GM10847 (cell line): ENCODE data around the gene SUGCT.

Experiments
- POLR2A ChIP-seq: IDR thresholded peaks from 2 replicates; pipeline ENCODE4 v1.6.1; 2011; ENCODE audit not compliant: insufficient read length; ENCODE audit errors: extremely low read depth

SUGCT gene

DNA sequence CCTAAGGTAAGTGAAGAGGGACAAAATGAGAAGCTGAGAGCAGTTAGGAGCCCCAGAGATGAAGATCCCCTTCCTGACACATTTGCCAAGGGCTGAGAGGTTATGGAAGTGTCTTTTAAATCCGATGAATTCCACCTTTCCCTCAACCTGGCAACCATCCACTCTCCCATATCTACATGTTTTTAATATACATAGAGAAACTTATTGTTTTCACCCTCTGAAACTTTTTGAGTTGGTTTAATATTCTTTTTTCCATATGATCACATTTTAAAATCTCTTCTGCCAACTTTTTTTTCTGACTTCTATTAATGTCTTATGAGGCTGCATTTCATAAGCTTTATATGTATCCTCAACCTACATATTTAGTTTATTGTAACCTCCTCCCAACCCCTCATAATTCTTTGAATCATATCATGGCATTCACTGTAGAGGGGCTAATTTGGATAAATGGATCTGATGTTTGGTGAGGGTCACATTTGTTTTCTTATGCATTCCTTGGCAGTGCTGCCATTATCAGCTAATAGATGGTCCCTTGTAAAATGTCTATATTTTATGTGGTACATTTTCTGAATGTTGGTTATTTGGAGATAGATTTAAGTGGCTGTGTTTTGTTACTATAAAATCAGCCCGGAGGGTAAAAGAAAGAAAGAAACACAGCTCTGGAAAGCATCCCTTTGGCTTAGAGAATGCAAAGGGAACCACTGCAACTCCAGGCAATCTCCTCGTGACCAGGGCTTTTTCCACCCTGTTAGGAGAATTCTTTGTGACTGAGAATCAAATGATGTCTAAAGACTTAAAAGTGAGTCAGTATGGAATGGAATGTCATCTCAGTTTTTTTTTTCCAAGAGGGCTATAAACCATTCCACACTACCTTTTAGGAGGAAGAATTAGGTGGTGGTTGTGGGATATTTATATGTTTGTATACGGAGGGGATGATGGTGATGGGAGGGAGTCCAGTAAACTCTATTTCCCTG, 334.4 kb downstream of the SUGCT start:
- TF ChIP-seq POLR2A: no peak

DNA sequence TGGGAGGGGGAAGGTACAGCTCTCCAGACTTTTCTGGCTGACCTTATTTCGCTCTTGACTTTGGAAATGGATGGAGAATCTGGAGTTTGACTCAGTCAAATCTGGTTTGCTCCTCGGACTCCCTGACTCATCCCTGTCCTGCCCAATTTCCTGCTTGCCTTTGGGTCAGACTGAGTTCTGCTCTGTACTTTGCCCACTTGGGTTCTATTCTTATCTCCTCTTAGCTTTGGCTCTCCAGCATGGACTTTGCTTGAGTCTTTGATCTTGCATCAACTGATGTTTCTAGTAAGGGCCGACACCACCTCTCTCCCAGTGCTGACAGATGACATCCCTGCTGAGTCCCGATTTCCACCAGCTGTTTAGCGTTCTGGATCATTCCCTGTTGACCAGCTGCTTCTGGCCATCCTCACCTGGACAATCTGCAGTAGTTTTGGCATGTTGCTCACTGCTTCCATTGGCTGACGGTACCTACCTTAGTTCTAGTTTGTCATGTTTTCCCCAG, 335.3 kb downstream of the SUGCT start:
- no peak for TF ChIP-seq POLR2A

DNA sequence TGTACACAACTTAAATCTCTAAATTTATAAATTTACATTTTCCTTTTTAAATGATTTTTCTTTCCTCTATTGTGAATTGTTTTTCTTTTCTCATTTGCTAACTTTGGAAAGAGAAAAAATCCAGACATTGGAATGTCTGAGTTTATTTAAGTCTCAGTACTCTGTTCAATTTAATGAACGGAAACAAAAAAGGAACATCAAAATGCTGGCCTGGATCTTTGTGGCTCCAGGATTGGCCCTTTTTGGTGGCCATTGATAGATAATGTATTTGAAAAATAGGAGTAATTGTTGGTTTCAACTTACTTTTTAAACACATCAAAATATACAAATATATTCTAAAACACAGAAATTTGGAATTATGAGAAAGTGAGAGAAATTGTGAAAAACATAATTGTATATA, 336.0 kb downstream of the SUGCT start:
- no peak for TF ChIP-seq POLR2A

DNA sequence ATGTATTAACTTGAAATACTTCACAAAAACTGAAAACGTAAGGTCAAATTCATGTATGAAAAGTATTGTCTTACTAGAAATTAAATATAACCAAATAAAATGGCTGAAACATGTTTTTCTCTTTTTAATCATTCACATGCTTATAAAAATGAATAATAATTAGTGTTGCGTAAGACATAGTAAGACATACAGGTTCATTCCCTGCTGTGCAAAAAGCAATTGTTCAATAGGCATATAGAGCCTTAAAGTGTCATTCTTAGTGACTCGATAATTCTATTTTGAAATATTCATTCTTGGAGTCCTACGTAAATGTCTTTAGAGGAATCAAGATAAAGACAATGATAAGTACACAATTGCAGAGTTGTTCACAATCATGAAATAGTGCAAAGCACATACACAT, 337.1 kb downstream of the SUGCT start:
- no peak for TF ChIP-seq POLR2A

DNA sequence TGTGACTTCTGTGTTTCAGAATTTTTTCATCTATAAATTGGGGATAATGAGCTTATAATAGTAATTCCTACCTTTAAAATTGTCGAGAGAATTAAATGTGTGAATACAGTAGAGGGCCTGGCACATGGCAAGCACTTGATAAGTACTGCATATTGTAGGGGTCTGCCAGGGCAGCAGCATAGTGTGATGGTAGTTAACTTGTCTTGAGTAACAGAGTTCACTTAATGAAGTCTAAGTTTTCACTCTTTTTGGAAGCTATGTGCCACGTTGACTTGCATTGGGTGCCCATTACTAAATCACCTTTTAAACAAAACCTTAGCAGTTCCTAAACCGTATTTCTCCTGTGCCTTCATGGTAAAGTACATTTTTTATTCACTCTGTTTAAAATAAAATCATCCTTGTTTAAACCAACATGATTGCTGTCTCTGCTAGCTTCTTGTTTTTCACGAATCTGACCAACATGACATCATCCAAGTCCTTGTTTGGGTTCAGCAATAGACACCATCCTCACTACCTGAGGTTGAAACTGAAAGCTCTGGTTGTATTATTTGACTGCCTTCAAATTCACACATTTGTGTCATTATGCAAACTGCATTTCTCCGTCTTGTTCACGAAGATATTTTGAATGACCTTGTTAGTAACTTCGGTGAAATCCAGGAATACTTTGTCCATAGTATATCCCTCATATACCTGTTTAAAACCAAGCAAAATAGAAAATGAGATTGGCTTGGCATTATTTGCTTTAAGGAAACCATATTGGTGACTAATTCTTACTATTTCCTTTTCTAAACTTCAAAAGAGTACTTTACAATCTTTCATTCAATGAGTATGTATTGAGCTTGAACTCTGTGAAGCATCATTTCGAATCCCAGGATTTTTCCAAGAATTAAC, 340.2 kb downstream of the SUGCT start:
- no peak for TF ChIP-seq POLR2A

DNA sequence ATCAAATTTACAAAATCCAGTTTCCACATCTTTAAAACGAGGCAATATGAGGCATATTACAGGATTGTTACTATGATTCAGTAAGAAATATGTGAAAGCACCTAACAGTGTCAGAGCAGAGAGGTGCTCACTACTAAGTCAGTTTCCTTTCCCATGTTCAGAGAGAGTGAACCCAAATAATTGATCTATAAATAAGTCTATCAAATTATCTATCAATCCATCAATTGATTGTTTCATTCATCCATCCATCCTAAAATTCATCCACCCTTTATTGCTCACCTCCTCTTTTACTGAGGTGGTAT, 340.8 kb downstream of the SUGCT start:
- no peak for TF ChIP-seq POLR2A

DNA sequence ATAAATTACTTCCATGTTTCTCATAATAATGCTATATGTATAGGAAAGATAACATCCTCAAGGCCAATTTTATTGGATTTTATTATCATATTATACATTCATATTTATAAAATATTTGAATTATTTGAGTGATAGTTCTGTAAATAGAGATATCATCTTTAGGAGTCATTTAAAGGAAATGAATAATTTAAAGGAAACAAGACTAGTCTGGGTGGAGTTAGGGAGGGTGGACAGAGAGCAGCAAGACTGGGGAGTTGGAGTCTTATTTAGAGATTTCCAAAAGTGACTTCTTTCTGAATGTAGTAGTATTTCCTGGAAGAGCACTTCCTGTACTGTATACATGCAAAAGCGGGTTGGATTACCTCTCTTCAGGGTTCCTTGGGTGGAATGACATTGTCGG, 342.3 kb downstream of the SUGCT start:
- no peak for TF ChIP-seq POLR2A

DNA sequence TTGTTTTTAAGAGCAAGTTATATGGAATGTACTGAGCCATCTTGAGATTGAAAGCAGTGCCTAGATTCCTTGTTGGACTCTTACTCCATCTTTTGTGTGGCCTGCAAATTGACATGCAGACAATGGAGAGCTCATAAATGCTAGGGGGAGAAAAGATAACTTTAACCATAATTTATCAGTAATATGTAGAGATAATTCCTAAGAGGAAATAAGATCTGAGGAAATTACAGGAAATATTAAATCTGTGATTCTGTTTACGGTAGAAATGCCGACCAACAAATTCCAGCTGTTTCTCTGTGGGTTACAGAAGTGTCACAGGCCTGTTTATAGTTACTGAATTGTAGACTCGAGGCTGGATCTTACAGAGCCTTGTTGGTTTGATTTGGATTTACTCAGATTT, 348.0 kb downstream of the SUGCT start:
- TF ChIP-seq POLR2A: no peak

DNA sequence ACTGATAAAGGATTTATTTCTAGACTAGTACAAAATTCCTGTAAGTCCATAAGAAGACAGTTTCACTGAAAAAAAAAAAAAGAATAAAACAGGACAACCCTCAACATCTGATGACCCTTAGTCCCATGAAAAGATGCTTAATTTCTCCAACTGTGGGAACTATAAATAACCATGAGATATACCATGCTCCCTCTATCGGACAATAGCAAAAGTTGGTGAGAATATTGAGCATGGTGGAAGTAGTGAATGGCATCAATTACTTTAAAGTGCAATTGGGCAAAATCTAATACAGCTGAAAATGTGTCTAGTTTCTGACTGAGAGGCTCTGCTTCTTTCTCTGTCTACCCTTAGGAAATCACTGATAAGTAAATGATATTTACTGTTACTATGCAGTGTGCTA, 348.8 kb downstream of the SUGCT start:
- TF ChIP-seq POLR2A: no peak

DNA sequence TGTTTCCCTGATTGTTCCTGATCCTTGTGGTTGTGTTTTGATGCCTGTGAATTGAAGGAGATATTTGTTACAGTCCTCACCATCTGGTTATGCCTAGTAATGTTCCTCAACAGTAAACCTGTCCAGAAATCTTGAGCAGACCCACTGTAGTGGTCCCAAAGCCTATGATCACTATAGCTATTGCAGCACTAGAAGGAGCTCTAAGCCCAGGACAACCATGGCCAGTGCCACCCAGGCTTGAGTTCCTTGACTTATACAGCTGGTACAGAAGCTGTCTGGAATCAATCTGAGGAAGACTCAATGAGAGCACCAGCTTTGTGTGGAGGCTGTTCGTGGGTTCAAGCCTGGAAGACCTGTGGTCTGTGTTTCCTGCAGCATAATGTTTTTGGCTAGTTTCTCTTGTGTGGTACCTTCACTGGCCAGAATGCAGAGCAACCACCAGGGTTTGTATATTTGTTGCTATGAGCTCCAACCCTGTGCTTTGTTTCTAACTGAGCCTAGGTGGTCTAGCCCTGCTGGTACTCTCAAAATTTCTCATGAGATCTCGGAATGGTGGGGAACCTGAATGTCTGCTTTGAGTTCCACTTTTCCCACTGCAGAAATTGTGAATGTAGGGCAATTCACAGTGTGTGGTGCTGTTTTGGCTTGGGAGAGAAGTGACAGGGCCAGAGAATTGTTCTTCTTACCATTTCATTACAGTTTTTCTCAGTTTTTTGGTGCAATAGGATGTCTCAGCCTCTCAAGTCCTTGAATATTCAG, 355.2 kb downstream of the SUGCT start:
- no peak for TF ChIP-seq POLR2A

DNA sequence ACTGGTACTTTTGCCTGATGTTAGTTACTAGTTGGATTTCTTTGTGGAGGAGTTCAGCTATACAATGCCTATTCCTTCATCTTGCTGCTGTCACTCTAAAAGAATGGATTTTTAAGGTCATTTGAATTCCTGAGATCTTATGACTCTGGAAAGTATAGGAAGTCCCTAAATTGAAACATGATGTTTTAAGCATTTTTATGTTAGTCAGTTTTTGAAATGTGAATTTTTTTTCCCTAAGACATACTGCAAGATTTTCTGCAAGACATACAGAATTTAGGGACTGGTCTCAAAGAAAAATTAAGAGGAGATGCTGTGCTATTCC, 355.8 kb downstream of the SUGCT start:
- no peak for TF ChIP-seq POLR2A

DNA sequence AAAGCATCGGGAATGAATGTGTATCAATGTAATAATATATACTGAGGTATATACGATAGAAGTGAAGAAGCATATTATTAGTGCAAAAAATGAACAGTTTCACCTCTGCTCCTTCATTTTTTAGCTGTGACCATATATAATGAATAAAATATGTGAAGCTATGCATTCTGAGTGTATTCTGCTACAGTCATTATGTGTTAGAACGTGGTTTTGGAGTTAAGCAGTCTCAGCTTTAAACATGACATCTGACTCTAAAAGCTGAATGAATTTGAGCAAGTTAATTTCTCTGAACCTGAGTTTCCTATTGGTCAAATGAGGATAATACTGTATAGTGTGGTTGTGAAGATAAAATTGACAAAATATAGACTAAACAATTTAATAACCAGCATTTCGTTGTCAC, 358.1 kb downstream of the SUGCT start:
- TF ChIP-seq POLR2A: no peak

DNA sequence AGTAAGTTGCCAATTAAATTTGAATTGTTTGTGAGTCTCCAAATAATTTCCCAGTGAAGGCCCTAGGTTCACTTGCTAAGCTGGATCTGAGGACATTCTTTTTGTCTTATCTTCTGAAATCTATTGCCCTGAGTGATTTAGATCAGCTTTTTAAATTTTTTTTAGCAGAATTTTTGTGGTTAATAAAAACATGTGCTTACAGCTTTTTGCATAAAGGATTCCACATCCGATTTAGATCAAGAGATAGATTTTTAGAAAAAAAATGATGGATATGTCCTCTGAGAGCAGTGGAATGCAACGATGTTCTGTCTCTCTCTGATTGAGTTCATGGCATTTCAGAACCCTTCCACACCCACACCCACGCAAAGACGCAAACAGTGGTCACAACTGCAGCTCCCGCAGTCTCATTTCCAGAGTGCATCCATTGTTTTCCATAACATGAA, 358.8 kb downstream of the SUGCT start:
- TF ChIP-seq POLR2A: no peak

DNA sequence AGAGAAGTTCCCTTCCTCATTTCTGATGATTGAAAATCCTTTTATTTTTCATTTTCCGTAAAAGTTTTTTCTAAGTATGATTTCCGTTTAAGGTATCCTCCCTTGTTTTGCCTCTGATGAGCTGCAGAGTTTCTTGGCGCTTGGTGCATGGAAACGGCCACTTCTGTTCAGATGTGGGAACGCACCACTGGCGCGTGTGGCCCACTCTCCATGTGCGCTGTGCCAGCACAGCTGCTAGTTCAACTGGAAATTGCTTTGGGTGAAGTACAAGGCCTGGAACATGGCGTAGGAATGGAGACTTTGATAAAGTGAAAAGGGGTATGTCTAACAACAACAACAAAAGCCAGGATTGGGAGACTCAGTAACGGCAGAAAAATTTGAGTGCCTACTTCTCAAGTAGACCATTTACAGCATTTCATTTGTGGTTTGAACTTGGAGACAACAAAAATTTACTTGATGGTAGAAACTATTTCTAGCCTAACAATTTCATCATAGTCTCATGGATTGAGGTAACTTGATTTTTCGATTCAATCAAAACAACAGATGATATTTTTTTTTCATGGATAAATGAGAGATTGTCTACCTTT, 364.2 kb downstream of the SUGCT start:
- no peak for TF ChIP-seq POLR2A

DNA sequence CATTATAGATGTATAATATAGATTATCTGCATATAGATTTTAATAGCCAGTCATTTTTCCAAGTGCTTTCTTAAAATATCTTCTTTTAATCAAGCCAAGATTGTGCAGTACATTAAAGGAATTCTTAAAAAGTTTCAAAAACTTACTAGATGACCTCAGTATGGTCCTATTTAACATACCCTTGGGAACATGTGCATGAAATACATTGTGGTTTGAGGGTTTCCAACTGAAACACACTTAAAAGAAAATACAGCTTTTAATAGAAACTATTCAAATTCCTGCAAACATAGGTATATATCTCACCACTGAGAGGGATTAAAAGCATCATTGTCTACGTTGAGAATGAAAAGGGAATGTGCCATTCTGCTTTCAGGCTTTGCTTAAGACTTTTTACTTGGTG, 364.9 kb downstream of the SUGCT start:
- TF ChIP-seq POLR2A: no peak
